A673 (cell line): ENCODE results near the gene PHTF1.

Experiments
- EZH2 ChIP-seq: fragments of 200-600 bp; sonication (generic); IDR thresholded peaks from 2 replicates; pipeline ENCODE4 v1.6.1; 2017; ENCODE audit warnings: borderline replicate concordance, low read depth, mild to moderate bottlenecking, mixed read lengths, antibody characterized with exemption, low read length; ENCODE audit not compliant: poor library complexity, severe bottlenecking
- TF ChIP-seq, protein P1 (sequence below): fragments of 300-800, 200-600 bp; sonication (generic); conservative IDR thresholded peaks from 2 replicates; pipeline ENCODE4 v1.5.1; 2017; ENCODE audit warnings: low read depth, mild to moderate bottlenecking, antibody characterized with exemption, low read length, moderate library complexity, mixed read lengths

GRCh38 chr1:113663165-113663951 lies 95.9 kb downstream of the PHTF1 start:
- TF ChIP-seq, protein P1, sequence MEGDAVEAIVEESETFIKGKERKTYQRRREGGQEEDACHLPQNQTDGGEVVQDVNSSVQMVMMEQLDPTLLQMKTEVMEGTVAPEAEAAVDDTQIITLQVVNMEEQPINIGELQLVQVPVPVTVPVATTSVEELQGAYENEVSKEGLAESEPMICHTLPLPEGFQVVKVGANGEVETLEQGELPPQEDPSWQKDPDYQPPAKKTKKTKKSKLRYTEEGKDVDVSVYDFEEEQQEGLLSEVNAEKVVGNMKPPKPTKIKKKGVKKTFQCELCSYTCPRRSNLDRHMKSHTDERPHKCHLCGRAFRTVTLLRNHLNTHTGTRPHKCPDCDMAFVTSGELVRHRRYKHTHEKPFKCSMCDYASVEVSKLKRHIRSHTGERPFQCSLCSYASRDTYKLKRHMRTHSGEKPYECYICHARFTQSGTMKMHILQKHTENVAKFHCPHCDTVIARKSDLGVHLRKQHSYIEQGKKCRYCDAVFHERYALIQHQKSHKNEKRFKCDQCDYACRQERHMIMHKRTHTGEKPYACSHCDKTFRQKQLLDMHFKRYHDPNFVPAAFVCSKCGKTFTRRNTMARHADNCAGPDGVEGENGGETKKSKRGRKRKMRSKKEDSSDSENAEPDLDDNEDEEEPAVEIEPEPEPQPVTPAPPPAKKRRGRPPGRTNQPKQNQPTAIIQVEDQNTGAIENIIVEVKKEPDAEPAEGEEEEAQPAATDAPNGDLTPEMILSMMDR, result no peak
- no peak for TF ChIP-seq EZH2
